CD8-positive, alpha-beta memory T cell (primary cell): ENCODE results near the gene RNGTT. TPM values are rescaled to one million over a fixed set of nuclear protein-coding genes. Genes with fewer than 3 reads are reported as not detected.

ENCODE experiments used
- CTCF ChIA-PET: fragments of 350-600 bp; sonication (Branson Sonifier 250); formaldehyde crosslinking; loops from one replicate; lab custom pipeline; 2021; ENCODE audit warnings: antibody characterized with exemption; lab: Charles Lee
- POLR2A ChIA-PET: fragments of 350-600 bp; sonication (Branson Sonifier 250); formaldehyde crosslinking; loops from one replicate; lab custom pipeline; 2021; ENCODE audit warnings: antibody characterized with exemption; lab: Charles Lee
- DNase-seq, 5 donors: peaks; one replicate each; pipeline versions ENCODE4 v3.0.0 to v3.0.0-alpha.2; 2020 to 2022; ENCODE audit warnings: mixed read lengths in 1 of 5
- H3K27ac ChIP-seq: one replicate; pipeline ENCODE4 v1.7.0; 2013; ENCODE audit warnings: low read depth, mild to moderate bottlenecking, low read length, moderate library complexity
- H3K27me3 ChIP-seq: 2 replicates; pipeline ENCODE4 v1.7.0; 2013; ENCODE audit warnings: low read length, mild to moderate bottlenecking; ENCODE audit not compliant: insufficient read depth, poor library complexity, severe bottlenecking
- H3K36me3 ChIP-seq: 2 replicates; pipeline ENCODE4 v1.7.0; 2013; ENCODE audit warnings: mild to moderate bottlenecking, low read length, moderate library complexity; ENCODE audit not compliant: insufficient read depth
- H3K4me1 ChIP-seq: 2 replicates; pipeline ENCODE4 v1.7.0; 2013; ENCODE audit warnings: mild to moderate bottlenecking, low read length, moderate library complexity; ENCODE audit not compliant: insufficient read depth
- H3K4me3 ChIP-seq: 2 replicates; pipeline ENCODE4 v1.7.0; 2013; ENCODE audit warnings: mild to moderate bottlenecking, low read length
- H3K9me3 ChIP-seq: 2 replicates; pipeline ENCODE4 v1.7.0; 2013; ENCODE audit warnings: mild to moderate bottlenecking, low read length
- H3K27ac Mint-ChIP-seq, 8 donors: one replicate each; pipeline ENCODE4 v1.8.0; 2020 to 2021; ENCODE audit warnings: mixed read lengths in 8 of 8, mild to moderate bottlenecking in 6 of 8, inconsistent platforms in 3 of 8, moderate library complexity in 3 of 8
- H3K27me3 Mint-ChIP-seq, 2 donors: one replicate each; pipeline ENCODE4 v1.8.0; 2020 to 2021; ENCODE audit warnings: mixed read lengths in 2 of 2, mild to moderate bottlenecking in 1 of 2, moderate library complexity in 1 of 2
- H3K36me3 Mint-ChIP-seq, 3 donors: one replicate each; pipeline ENCODE4 v1.8.0; 2020 to 2021; ENCODE audit warnings: mixed read lengths in 3 of 3, inconsistent platforms in 1 of 3, mild to moderate bottlenecking in 1 of 3
- H3K4me1 Mint-ChIP-seq, 3 donors: one replicate each; pipeline ENCODE4 v1.8.0; 2020 to 2021; ENCODE audit warnings: mixed read lengths in 3 of 3, inconsistent platforms in 1 of 3, mild to moderate bottlenecking in 1 of 3
- H3K4me3 Mint-ChIP-seq, 7 donors: one replicate each; pipeline ENCODE4 v1.8.0; 2020 to 2021; ENCODE audit warnings: mixed read lengths in 7 of 7, mild to moderate bottlenecking in 6 of 7, moderate library complexity in 4 of 7, inconsistent platforms in 2 of 7
- H3K9me3 Mint-ChIP-seq, 5 donors: one replicate each; pipeline ENCODE4 v1.8.0; 2020 to 2022; ENCODE audit warnings: mixed read lengths in 5 of 5, mild to moderate bottlenecking in 3 of 5, moderate library complexity in 2 of 5, inconsistent platforms in 1 of 5
- polyA plus RNA-seq: library from polyadenylated mRNA; unstranded; fragments of 300-500 nt; fragmentation: Illumina TruSeq; gene quantifications from one replicate; pipeline ENCODE4 v1.2.3, GENCODE V29; 2021
- total RNA-seq, 2 experiments: library from RNA; stranded (reverse); gene quantifications; one replicate each; pipeline ENCODE4 v1.2.3, GENCODE V29; 2021

The RNGTT gene
- total and polyA plus RNA-seq, 3 experiments from 2014 or later: 16.0 to 22.3 (median 20.7) TPM

- Mint-ChIP-seq H3K27ac (no peak overlapping the region), H3K9me3 (peaks cover 0 to 12% (median 3%) of the 10 kb centered on the region in 5 donors), H3K27me3 (no peaks in the 10 kb centered on the region), H3K4me3 (no peak overlapping the region), H3K36me3 (peaks cover 8 to 33% (median 22%) of the 10 kb centered on the region in 3 donors), H3K4me1 (peaks cover 0 to 10% (median 2%) of the 10 kb centered on the region in 3 donors)
- no peak overlapping the region for H3K27ac ChIP-seq
- H3K9me3 ChIP-seq: no peaks in the 10 kb centered on the region
- H3K27me3 ChIP-seq: no peaks in the 10 kb centered on the region
- DNase-seq: no peak
- ChIA-PET CTCF (no interaction called here), POLR2A (no interaction called here)
- H3K4me1 ChIP-seq: no peaks in the 10 kb centered on the region
- H3K4me3 ChIP-seq: no peak overlapping the region
- H3K36me3 ChIP-seq: no peaks in the 10 kb centered on the region
These were observed 212.5 kb downstream of the RNGTT start for GRCh38 chr6:88750936-88751335.

GRCh38 chr6:88749849-88750248 is 213.6 kb downstream of the RNGTT start:
- Histone ChIP-seq H3K4me1 (no peaks in the 10 kb centered on the region), H3K4me3 (no peak overlapping the region), H3K27ac (no peak overlapping the region), H3K9me3 (no peaks in the 10 kb centered on the region), H3K36me3 (no peaks in the 10 kb centered on the region), H3K27me3 (no peaks in the 10 kb centered on the region)
- no peak for DNase-seq
- peaks cover 0 to 5% (median under 1%) of the 10 kb centered on the region in 5 donors for H3K9me3 Mint-ChIP-seq
- ChIA-PET CTCF (no interaction called here), POLR2A (no interaction called here)
- peaks cover 0 to 4% (median under 1%) of the 10 kb centered on the region in 3 donors for H3K4me1 Mint-ChIP-seq
- H3K27ac Mint-ChIP-seq: peak overlapping the region in 1 of 8 donors; percentile 39
- H3K36me3 Mint-ChIP-seq: peaks cover 6 to 30% (median 11%) of the 10 kb centered on the region in 3 donors
- H3K4me3 Mint-ChIP-seq: no peak overlapping the region
- no peaks in the 10 kb centered on the region for H3K27me3 Mint-ChIP-seq

DNA sequence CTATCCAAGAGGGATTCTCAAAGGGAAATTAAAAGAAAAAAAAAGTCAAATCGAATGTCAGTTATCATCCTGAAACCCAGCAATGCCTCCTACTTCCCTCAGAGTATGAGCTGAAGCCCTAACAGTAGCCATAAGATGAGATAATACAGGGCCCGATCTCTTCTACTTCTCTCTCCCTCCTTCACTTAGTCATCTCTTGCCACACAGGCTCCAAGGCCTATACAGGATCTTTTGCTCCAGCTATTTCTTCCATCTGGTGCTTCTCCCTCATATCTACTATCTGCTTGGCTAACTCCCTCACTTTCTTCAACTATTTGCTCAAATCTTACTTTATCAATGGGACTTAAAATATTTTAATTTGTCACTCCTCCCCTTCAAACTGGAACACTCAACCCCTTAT is 215.3 kb downstream of the RNGTT start:
- Histone ChIP-seq H3K4me3 (no peak overlapping the region), H3K27ac (no peak overlapping the region), H3K27me3 (no peaks in the 10 kb centered on the region), H3K9me3 (no peaks in the 10 kb centered on the region), H3K36me3 (no peaks in the 10 kb centered on the region), H3K4me1 (no peaks in the 10 kb centered on the region)
- DNase-seq: no peak
- Mint-ChIP-seq H3K27me3 (no peaks in the 10 kb centered on the region), H3K36me3 (peaks cover 0 to 24% (median 5%) of the 10 kb centered on the region in 3 donors), H3K9me3 (no peaks in the 10 kb centered on the region), H3K4me3 (no peak overlapping the region), H3K27ac (peak overlapping the region in 1 of 8 donors; percentile 5), H3K4me1 (no peaks in the 10 kb centered on the region)
- CTCF ChIA-PET: no interaction called here
- POLR2A ChIA-PET: no interaction called here

GRCh38 chr6:88741939-88742338 is 221.5 kb downstream of the RNGTT start:
- Histone ChIP-seq H3K27ac (no peak overlapping the region), H3K4me3 (no peak overlapping the region), H3K9me3 (no peaks in the 10 kb centered on the region), H3K36me3 (no peaks in the 10 kb centered on the region), H3K4me1 (no peaks in the 10 kb centered on the region), H3K27me3 (no peaks in the 10 kb centered on the region)
- Mint-ChIP-seq H3K27me3 (no peaks in the 10 kb centered on the region), H3K4me3 (no peak overlapping the region), H3K36me3 (peaks cover 22 to 38% (median 25%) of the 10 kb centered on the region in 3 donors), H3K9me3 (peaks cover 0 to 4% (median 0%) of the 10 kb centered on the region in 5 donors), H3K4me1 (peaks cover 0 to 5% (median 0%) of the 10 kb centered on the region in 3 donors), H3K27ac (no peak overlapping the region)
- ChIA-PET CTCF (interaction anchor here (0.7 kb wide), 1 partner anchor 18 kb away, joined by 3 read pairs; no protein-coding TSS in a partner anchor), POLR2A (no interaction called here)
- no peak for DNase-seq

DNA sequence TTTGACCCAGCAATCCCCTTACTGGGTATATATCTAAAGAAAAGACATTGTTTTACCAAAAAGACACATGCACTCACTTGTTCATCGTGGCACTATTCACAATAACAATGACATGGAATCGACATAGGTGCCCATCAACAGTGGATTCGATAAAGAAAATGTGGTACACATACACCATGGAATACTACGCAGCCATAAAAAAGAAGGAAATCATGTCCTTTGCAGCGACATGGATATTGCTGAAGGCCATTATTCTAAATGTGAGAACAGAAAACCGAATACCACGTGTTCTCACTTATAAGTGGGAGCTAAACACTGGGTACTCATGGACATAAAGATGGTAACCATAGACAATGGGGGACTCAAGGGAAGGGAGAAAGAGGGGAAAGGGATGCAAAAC is 222.3 kb downstream of the RNGTT start:
- no peaks in the 10 kb centered on the region for H3K27me3 ChIP-seq
- Mint-ChIP-seq H3K36me3 (peaks cover 29 to 41% (median 30%) of the 10 kb centered on the region in 3 donors), H3K4me3 (no peak overlapping the region), H3K9me3 (peaks cover 0 to 4% (median 0%) of the 10 kb centered on the region in 5 donors), H3K27me3 (no peaks in the 10 kb centered on the region), H3K4me1 (peaks cover 3 to 12% (median 6%) of the 10 kb centered on the region in 3 donors), H3K27ac (no peak overlapping the region)
- POLR2A ChIA-PET: no interaction called here
- no peak overlapping the region for H3K4me3 ChIP-seq
- no peak for DNase-seq
- no peaks in the 10 kb centered on the region for H3K36me3 ChIP-seq
- H3K9me3 ChIP-seq: no peaks in the 10 kb centered on the region
- H3K27ac ChIP-seq: no peak overlapping the region
- no peaks in the 10 kb centered on the region for H3K4me1 ChIP-seq
- CTCF ChIA-PET: no interaction called here

- no peaks in the 10 kb centered on the region for H3K27me3 Mint-ChIP-seq
- peak overlapping the region in 1 of 7 donors; percentile 41 for H3K4me3 Mint-ChIP-seq
- H3K36me3 Mint-ChIP-seq: peaks cover 34 to 42% (median 38%) of the 10 kb centered on the region in 3 donors
- Histone ChIP-seq H3K9me3 (no peaks in the 10 kb centered on the region), H3K27me3 (no peaks in the 10 kb centered on the region), H3K4me1 (no peaks in the 10 kb centered on the region), H3K36me3 (no peaks in the 10 kb centered on the region), H3K4me3 (no peak overlapping the region), H3K27ac (no peak overlapping the region)
- H3K9me3 Mint-ChIP-seq: no peaks in the 10 kb centered on the region
- H3K4me1 Mint-ChIP-seq: peaks cover 28 to 52% (median 34%) of the 10 kb centered on the region in 3 donors
- peak overlapping the region in 1 of 8 donors; percentile 17 for H3K27ac Mint-ChIP-seq
- DNase-seq: no peak
- ChIA-PET CTCF (no interaction called here), POLR2A (no interaction called here)
These were observed 228.9 kb downstream of the RNGTT start for GRCh38 chr6:88734544-88734943.

- Mint-ChIP-seq H3K9me3 (no peaks in the 10 kb centered on the region), H3K4me1 (peaks cover 36 to 61% (median 37%) of the 10 kb centered on the region in 3 donors), H3K36me3 (peaks cover 17 to 29% (median 22%) of the 10 kb centered on the region in 3 donors), H3K4me3 (no peak overlapping the region), H3K27ac (no peak overlapping the region), H3K27me3 (no peaks in the 10 kb centered on the region)
- no peaks in the 10 kb centered on the region for H3K27me3 ChIP-seq
- no peaks in the 10 kb centered on the region for H3K9me3 ChIP-seq
- ChIA-PET CTCF (no interaction called here), POLR2A (no interaction called here)
- no peak for DNase-seq
- H3K36me3 ChIP-seq: no peaks in the 10 kb centered on the region
- H3K27ac ChIP-seq: no peak overlapping the region
- H3K4me1 ChIP-seq: no peaks in the 10 kb centered on the region
- no peak overlapping the region for H3K4me3 ChIP-seq
These were observed 232.8 kb downstream of the RNGTT start for GRCh38 chr6:88730611-88731011.

DNA sequence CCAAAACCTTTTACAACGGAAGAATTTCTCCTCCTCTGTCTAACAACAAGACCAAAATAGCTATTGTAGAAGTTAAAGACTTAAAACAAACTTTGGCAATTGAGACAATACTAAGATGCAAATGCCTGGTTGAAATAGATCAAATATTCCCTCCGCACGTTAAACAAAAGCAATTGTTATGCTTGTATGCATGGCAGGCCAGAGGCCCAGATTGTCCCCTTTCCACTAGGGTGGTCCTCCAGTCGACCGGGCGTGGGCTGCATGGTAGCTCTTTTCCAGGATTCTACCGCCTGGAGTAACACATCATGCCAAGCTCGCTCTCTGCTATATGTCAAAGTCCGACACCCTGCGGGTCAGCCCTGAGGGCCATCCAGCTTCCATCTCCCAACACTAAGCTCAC is 234.7 kb downstream of the RNGTT start:
- Mint-ChIP-seq H3K36me3 (peaks cover 21 to 24% (median 22%) of the 10 kb centered on the region in 3 donors), H3K27ac (no peak overlapping the region), H3K9me3 (no peaks in the 10 kb centered on the region), H3K4me1 (peaks cover 27 to 48% (median 33%) of the 10 kb centered on the region in 3 donors), H3K27me3 (no peaks in the 10 kb centered on the region), H3K4me3 (no peak overlapping the region)
- POLR2A ChIA-PET: no interaction called here
- Histone ChIP-seq H3K27ac (no peak overlapping the region), H3K4me3 (no peak overlapping the region), H3K4me1 (no peaks in the 10 kb centered on the region), H3K36me3 (no peaks in the 10 kb centered on the region), H3K27me3 (no peaks in the 10 kb centered on the region), H3K9me3 (no peaks in the 10 kb centered on the region)
- CTCF ChIA-PET: interaction anchor here (1.2 kb wide), 1 partner anchor 11 kb away, joined by 3 read pairs; no protein-coding TSS in a partner anchor
- DNase-seq: no peak
